ENCODE data around the gene C11orf54. TPM values are rescaled to one million over a fixed set of nuclear protein-coding genes. Genes with fewer than 3 reads are reported as not detected.

Gene C11orf54
- 17.7 and 18.7 TPM in 2 replicates for total RNA-seq
- polyA plus RNA-seq, result 3.2 and 4.2 TPM in 2 replicates
- 6.3 and 8.2 TPM in 2 replicates for polyA plus RNA-seq (2011; cell fraction: cytosol; rRNA removed)
- 14.7 and 14.9 TPM in 2 replicates for polyA plus RNA-seq (2011; cell fraction: nucleus; rRNA removed)
- 17.4 and 20.8 TPM in 2 replicates for polyA plus RNA-seq (2012)
- polyA minus RNA-seq, result 3.5 and 5.0 TPM in 2 replicates
- polyA minus RNA-seq (2011; cell fraction: cytosol; rRNA and poly(A)+ RNA removed), result 9.7 TPM
- polyA minus RNA-seq (2011; cell fraction: nucleus; rRNA and poly(A)+ RNA removed), result 6.6 and 10.0 TPM in 2 replicates
- percentile 62 among the genes with signal in this experiment for Bru-seq, nascent RNA
- percentile 90 among the genes with signal in this experiment for BruChase-seq, experiment 1, labeled RNA remaining after a 6-hour chase
- percentile 84 among the genes with signal in this experiment for BruChase-seq, experiment 2, labeled RNA remaining after a 2-hour chase
- long read RNA-seq, full-length matches to known transcripts, result 54 of 63 reads
- long read RNA-seq, partial matches to known transcripts, result 0 of 63 reads
- long read RNA-seq, other reads (novel, unspliced or antisense), result 9 of 63 reads

- dilution Hi-C loops (cut with MboI; ENCODE audit: extremely low pct_ligation_motif_present, low sequenced_read_pairs), result no loop called here
- Histone ChIP-seq H3K9me1 (replicated peaks; ENCODE audit: control insufficient read depth, extremely low read depth, insufficient read depth, low read length) (no peaks in the 10 kb centered on the region), H3K27me3 (ENCODE audit: control insufficient read depth in 2 of 2, insufficient read depth in 2 of 2, low read length in 2 of 2) (no peaks in the 10 kb centered on the region), H3K9ac (replicated peaks; ENCODE audit: extremely low read depth, insufficient read depth, low read length) (peak within 1 kb of the TSS; percentile 92), H3K9me3 (replicated peaks; ENCODE audit: control insufficient read depth, insufficient read depth, low read length) (no peaks in the 10 kb centered on the region), H3K36me3 (ENCODE audit: control insufficient read depth in 2 of 2, extremely low read depth in 1 of 2, insufficient read depth in 2 of 2, low read length in 2 of 2) (peaks cover 4 to 23% of the 10 kb centered on the region in 2 experiments), H3K4me1 (ENCODE audit: control insufficient read depth, extremely low read depth, insufficient read depth, low read length) (peaks cover 28% of the 10 kb centered on the region), H4K20me1 (replicated peaks; ENCODE audit: control insufficient read depth, extremely low read depth, insufficient read depth, low read length) (peaks cover 11% of the 10 kb centered on the region), H3K4me3 (replicated peaks in 1 of 3; ENCODE audit: insufficient read depth in 1 of 3, low read depth in 1 of 3, low read length in 3 of 3) (peak within 1 kb of the TSS; percentile 75 to 99 (median 93)), H3K4me2 (ENCODE audit: insufficient read depth, low read length) (peak within 1 kb of the TSS; percentile 83), H3K79me2 (ENCODE audit: control insufficient read depth, insufficient read depth, low read length) (peaks cover 61% of the 10 kb centered on the region), H3K27ac (ENCODE audit: insufficient read depth, low read depth, low read length) (peak within 1 kb of the TSS; percentile 54), H2AFZ (ENCODE audit: low read depth, low read length) (peak within 1 kb of the TSS; percentile 36)
- FAIRE-seq (peak; percentile 95), DNase-seq (ENCODE audit: low read depth, low spot score) (peak; percentile 98)
- intact Hi-C loops (cut with micrococcal nuclease), result loop anchor here (1.0 to 10.0 kb wide), 2 partner anchors 43 to 754 kb away; partner anchors contain the start of genes ANKRD49, MED17 and MRE11
- no TSS peak for BruUV-seq (replicated peaks)
- no peak for TF ChIP-seq EZH2 (IDR thresholded peaks at IDR 0.05; ENCODE audit: borderline replicate concordance, low read depth, low read length, severe bottlenecking)
- no peak for TF ChIP-seq MAX (IDR thresholded peaks at IDR 0.05; ENCODE audit: insufficient read depth, insufficient read length)
- peak; percentile 74 for TF ChIP-seq MYC (IDR thresholded peaks at IDR 0.05; ENCODE audit: low read depth, low read length)
- TF ChIP-seq POLR2A (IDR thresholded peaks at IDR 0.05; ENCODE audit: low read depth, low read length), result peak; percentile 99
- no peak for TF ChIP-seq GATA2 (IDR thresholded peaks at IDR 0.05; ENCODE audit: insufficient read depth, insufficient read length, low read depth, low read length)
- no peak for TF ChIP-seq CTCF (IDR thresholded peaks at IDR 0.05; ENCODE audit: extremely low read depth in 1 of 2, insufficient read depth in 1 of 2, low read depth in 1 of 2, low read length in 2 of 2)
- TF ChIP-seq POLR2AphosphoS5 (IDR thresholded peaks at IDR 0.05; ENCODE audit: insufficient read depth, low read depth, low read length), result peak; percentile 99
- TF ChIP-seq FOS (IDR thresholded peaks at IDR 0.05; ENCODE audit: borderline replicate concordance, insufficient read depth, low read length), result peak; percentile 15
- TF ChIP-seq JUN (IDR thresholded peaks at IDR 0.05; ENCODE audit: borderline replicate concordance, insufficient read depth, insufficient read length, low read depth), result no peak
- ChIA-PET POLR2A (interaction anchor here (0.6 to 2.8 kb wide), 10 partner anchors 9 to 77 kb away, joined by 3 to 47 read pairs (median 4); partner anchors contain the start of gene MED17), CTCF (interaction anchor here (1.1 to 2.8 kb wide), 3 partner anchors 23 to 43 kb away, joined by 3 to 16 read pairs (median 5); partner anchors contain the start of gene MED17)
Measured at GRCh38 chr11:93741094-93741881, at the start of gene C11orf54, which contains the start of gene TAF1D. TSS of gene C11orf54 (plus strand) at chr11:93741672. CDS start at chr11:93747394, 5,722 bp downstream. TSS of gene TAF1D (minus strand) at chr11:93741495. CDS start at chr11:93739304, 2,191 bp downstream.
